Measurements from ENCODE around the gene MUC13. TPM values are rescaled to one million over a fixed set of nuclear protein-coding genes. Genes with fewer than 3 reads are reported as not detected.

The MUC13 gene
- total RNA-seq, 3 donors from 2014 or later = 3.9 TPM; not detected in 2

DNA sequence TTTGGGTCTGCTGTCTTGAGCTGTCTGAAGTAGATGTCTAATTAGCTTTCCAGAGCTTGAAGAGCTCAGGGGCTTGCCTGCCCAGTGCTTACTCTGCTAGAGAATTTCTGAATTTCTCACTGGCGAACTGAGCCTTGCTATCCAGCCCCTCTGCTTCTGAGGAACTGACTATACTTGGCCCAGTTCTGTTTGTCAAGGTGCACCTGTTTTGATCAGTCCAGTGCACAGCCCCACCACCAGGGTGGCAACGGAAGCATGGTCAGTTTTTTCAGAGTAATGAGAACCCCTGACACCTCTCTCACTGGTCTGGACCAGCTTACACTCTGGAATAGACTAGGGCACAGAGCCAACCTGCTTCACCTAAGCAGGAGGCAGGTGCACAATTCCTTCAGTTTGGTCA lies 72.5 kb downstream of the MUC13 start:
- Histone ChIP-seq H3K4me3 (no peak overlapping the region), H3K27ac (peak overlapping the region; percentile 51 to 52), H3K4me1 (no peaks in the 10 kb centered on the region), H3K9me3 (no peaks in the 10 kb centered on the region), H3K36me3 (no peaks in the 10 kb centered on the region), H3K27me3 (no peaks in the 10 kb centered on the region)
- DNase-seq (ENCODE audit: low spot score in 2 of 2) = no peak
- TF ChIP-seq, protein P1, sequence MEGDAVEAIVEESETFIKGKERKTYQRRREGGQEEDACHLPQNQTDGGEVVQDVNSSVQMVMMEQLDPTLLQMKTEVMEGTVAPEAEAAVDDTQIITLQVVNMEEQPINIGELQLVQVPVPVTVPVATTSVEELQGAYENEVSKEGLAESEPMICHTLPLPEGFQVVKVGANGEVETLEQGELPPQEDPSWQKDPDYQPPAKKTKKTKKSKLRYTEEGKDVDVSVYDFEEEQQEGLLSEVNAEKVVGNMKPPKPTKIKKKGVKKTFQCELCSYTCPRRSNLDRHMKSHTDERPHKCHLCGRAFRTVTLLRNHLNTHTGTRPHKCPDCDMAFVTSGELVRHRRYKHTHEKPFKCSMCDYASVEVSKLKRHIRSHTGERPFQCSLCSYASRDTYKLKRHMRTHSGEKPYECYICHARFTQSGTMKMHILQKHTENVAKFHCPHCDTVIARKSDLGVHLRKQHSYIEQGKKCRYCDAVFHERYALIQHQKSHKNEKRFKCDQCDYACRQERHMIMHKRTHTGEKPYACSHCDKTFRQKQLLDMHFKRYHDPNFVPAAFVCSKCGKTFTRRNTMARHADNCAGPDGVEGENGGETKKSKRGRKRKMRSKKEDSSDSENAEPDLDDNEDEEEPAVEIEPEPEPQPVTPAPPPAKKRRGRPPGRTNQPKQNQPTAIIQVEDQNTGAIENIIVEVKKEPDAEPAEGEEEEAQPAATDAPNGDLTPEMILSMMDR (IDR thresholded peaks at IDR 0.05) = no peak
- TF ChIP-seq POLR2AphosphoS5 (IDR thresholded peaks at IDR 0.05) (no peak), POLR2A (IDR thresholded peaks at IDR 0.05) (no peak)
- intact Hi-C loops (cut with DNase I; ENCODE audit: low total_unique reads) = no loop called here

DNA sequence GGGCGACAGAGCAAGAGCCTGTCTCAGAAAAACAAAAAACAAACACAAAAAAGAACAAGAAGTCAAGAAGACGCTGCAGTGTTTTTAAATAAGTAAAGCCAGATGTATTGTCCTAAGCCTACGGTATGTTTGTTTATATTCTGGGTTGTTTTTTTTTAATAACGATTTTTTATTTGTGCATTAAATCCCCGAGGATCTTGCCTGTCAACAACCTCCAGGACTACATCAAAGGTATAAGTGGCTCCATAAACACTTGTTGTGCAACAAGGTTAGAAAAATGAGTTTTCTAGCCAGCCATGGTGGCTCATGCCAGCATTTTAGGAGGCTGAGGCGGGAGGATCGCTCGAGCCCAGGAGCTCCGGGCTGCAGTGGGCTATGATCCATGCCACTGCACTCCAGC lies 73.5 kb downstream of the MUC13 start:
- no peaks in the 10 kb centered on the region for H3K4me1 ChIP-seq
- no peak for TF ChIP-seq POLR2A (IDR thresholded peaks at IDR 0.05)
- TF ChIP-seq POLR2AphosphoS5 (IDR thresholded peaks at IDR 0.05) = no peak
- TF ChIP-seq, protein P1 (IDR thresholded peaks at IDR 0.05) = no peak
- no peaks in the 10 kb centered on the region for H3K9me3 ChIP-seq
- no peaks in the 10 kb centered on the region for H3K27me3 ChIP-seq
- intact Hi-C loops (cut with DNase I; ENCODE audit: low total_unique reads) = no loop called here
- no peak for DNase-seq (ENCODE audit: low spot score in 2 of 2)
- H3K4me3 ChIP-seq = no peak overlapping the region
- H3K27ac ChIP-seq = peak overlapping the region; percentile 65 to 68
- H3K36me3 ChIP-seq = no peaks in the 10 kb centered on the region

DNA sequence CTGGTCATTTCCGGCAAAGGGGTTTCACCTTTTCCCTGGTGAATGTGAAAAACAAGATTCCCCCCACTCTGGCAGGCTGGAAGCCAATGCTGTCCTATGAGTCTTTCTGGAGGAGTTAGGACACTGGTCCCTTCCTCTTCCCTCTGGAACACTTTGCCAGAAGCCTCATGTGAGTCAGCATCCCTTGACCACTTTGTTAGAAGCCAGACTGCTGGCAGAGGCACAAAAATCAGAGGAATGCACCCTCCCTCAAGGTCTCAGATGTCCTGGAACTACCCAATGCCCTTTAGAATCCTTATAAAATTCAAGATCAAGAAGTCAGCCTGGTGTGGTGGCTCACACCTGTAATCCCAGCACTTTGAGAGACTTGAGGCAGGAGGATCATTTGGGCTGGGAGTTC lies 74.0 kb downstream of the MUC13 start:
- Histone ChIP-seq H3K27ac (peak overlapping the region; percentile 65 to 68), H3K9me3 (no peaks in the 10 kb centered on the region), H3K4me1 (no peaks in the 10 kb centered on the region), H3K27me3 (no peaks in the 10 kb centered on the region), H3K4me3 (no peak overlapping the region), H3K36me3 (no peaks in the 10 kb centered on the region)
- TF ChIP-seq, protein P1 (IDR thresholded peaks at IDR 0.05) = no peak
- no peak for TF ChIP-seq POLR2A (IDR thresholded peaks at IDR 0.05)
- peak; percentile 15 to 73 (median 24) for TF ChIP-seq POLR2AphosphoS5 (IDR thresholded peaks at IDR 0.05)
- intact Hi-C loops (cut with DNase I; ENCODE audit: low total_unique reads) = no loop called here
- DNase-seq (ENCODE audit: low spot score in 2 of 2) = peak; percentile 62 to 70

DNA sequence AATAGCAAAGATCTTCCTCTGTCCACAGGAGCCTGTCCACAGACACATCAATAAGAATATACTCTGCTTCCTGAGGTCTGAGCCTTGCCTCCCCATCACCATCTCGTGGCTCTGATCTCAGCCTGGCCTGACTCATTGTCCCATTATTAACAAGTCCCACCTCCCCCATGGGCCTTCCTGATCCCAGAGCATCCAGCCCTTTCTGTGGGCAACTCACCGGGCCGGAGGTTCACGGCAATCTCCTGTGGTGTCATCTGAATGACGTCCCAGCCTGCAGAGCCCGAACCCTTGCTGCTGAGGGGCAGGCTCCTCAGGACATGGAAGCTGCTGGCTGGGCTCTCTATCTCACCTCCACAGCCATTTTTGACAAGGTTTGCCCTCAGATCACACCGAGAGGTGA lies 75.5 kb downstream of the MUC13 start:
- H3K4me3 ChIP-seq = no peak overlapping the region
- no peaks in the 10 kb centered on the region for H3K4me1 ChIP-seq
- intact Hi-C loops (cut with DNase I; ENCODE audit: low total_unique reads) = no loop called here
- no peak for DNase-seq (ENCODE audit: low spot score in 2 of 2)
- no peaks in the 10 kb centered on the region for H3K9me3 ChIP-seq
- TF ChIP-seq POLR2AphosphoS5 (IDR thresholded peaks at IDR 0.05) = no peak
- TF ChIP-seq POLR2A (IDR thresholded peaks at IDR 0.05) = no peak
- TF ChIP-seq, protein P1 (IDR thresholded peaks at IDR 0.05) = no peak
- no peaks in the 10 kb centered on the region for H3K27me3 ChIP-seq
- H3K36me3 ChIP-seq = no peaks in the 10 kb centered on the region
- H3K27ac ChIP-seq = peak overlapping the region; percentile 54 to 74

DNA sequence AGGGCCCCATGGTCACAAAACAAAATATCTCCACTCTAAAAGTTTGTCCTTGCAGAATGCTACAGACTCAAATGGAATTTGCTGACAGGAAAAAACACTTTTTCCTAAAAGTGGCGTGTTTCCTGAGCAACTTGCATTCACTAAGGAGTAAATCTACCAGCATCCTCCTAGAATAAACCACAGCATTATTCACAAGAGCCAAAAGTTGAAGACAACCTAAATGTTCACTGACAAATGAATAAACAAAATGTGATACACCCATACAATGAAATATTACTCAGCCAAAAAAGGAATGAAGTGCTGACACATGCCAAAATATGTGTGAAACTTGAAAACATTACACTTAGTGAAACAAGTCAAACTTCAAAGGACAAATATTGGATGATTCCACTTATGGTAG lies 76.3 kb downstream of the MUC13 start:
- intact Hi-C loops (cut with DNase I; ENCODE audit: low total_unique reads) = no loop called here
- H3K4me1 ChIP-seq = peaks cover 0 to 3% of the 10 kb centered on the region in 2 donors
- no peaks in the 10 kb centered on the region for H3K9me3 ChIP-seq
- no peaks in the 10 kb centered on the region for H3K36me3 ChIP-seq
- peak overlapping the region; percentile 22 to 36 for H3K27ac ChIP-seq
- DNase-seq (ENCODE audit: low spot score in 2 of 2) = no peak
- TF ChIP-seq, protein P1 (IDR thresholded peaks at IDR 0.05) = no peak
- TF ChIP-seq POLR2A (IDR thresholded peaks at IDR 0.05) (no peak), POLR2AphosphoS5 (IDR thresholded peaks at IDR 0.05) (no peak)
- H3K4me3 ChIP-seq = no peak overlapping the region
- no peaks in the 10 kb centered on the region for H3K27me3 ChIP-seq

Data from breast epithelium (tissue), 4 donors.